Hepatocyte (in vitro differentiated cells): ENCODE data around the gene RNF135.
"Not testable (repeated sequence)": the region's sequence is repeated elsewhere in the genome, so short reads cannot be mapped to it uniquely, and the experiment has no call there.

Experiments used
- EZH2 ChIP-seq: fragments of 200-600 bp; sonication (generic); IDR thresholded peaks from 2 replicates; pipeline ENCODE4 v1.6.1; 2016; ENCODE audit warnings: antibody characterized with exemption, mild to moderate bottlenecking, borderline replicate concordance
- TF ChIP-seq, protein P1 (sequence below): fragments of 200-600 bp; sonication (generic); IDR thresholded peaks from 2 replicates; pipeline ENCODE4 v1.5.1; 2016; ENCODE audit warnings: antibody characterized with exemption, mild to moderate bottlenecking; ENCODE audit not compliant: poor library complexity

DNA sequence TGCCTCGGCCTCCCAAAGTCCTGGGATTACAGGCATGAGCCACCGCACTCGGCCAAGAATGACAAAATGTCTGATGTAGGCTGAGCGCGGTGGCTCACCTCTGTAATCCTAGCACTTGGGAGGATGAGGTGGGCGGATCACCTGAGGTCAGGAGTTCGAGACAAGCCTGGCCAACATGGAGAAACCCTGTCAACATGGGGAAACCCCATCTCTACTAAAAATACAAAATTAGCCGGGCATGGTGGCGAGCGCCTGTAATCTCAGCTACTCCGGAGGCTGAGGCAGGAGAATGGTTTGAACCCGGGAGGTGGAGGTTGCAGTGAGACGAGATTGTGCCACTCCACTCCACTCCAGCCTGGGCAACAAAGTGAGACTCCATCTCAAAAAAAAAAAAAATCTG is 2.9 kb upstream of the RNF135 start:
- TF ChIP-seq, protein P1, sequence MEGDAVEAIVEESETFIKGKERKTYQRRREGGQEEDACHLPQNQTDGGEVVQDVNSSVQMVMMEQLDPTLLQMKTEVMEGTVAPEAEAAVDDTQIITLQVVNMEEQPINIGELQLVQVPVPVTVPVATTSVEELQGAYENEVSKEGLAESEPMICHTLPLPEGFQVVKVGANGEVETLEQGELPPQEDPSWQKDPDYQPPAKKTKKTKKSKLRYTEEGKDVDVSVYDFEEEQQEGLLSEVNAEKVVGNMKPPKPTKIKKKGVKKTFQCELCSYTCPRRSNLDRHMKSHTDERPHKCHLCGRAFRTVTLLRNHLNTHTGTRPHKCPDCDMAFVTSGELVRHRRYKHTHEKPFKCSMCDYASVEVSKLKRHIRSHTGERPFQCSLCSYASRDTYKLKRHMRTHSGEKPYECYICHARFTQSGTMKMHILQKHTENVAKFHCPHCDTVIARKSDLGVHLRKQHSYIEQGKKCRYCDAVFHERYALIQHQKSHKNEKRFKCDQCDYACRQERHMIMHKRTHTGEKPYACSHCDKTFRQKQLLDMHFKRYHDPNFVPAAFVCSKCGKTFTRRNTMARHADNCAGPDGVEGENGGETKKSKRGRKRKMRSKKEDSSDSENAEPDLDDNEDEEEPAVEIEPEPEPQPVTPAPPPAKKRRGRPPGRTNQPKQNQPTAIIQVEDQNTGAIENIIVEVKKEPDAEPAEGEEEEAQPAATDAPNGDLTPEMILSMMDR = not testable (repeated sequence)
- TF ChIP-seq EZH2 = not testable (repeated sequence)
